Measurements from ENCODE around the gene VPS4B. TPM values are rescaled to one million over a fixed set of nuclear protein-coding genes. Genes with fewer than 3 reads are reported as not detected.

Gene VPS4B
- 93.3 TPM for total RNA-seq
- polyA plus RNA-seq = 10 to 100 TPM; 54.2 to 72.4 (median 64.0) TPM

- ATAC-seq (ENCODE audit: low read depth in 2 of 2) = peak; percentile 94 to 96
- Histone ChIP-seq H3K27me3 (ENCODE audit: control insufficient read depth, insufficient read depth, low read length) (no peaks in the 10 kb centered on the region), H3K27ac (ENCODE audit: insufficient read depth, low read length, poor library complexity, severe bottlenecking) (peak within 1 kb of the TSS; percentile 96), H3K36me3 (ENCODE audit: control insufficient read depth, insufficient read depth, low read length) (peaks cover 9% of the 10 kb centered on the region), H3K9me3 (ENCODE audit: control insufficient read depth in 2 of 2, low read length in 2 of 2) (no peaks in the 10 kb centered on the region), H3K4me1 (ENCODE audit: control insufficient read depth, insufficient read depth, low read length, poor library complexity, severe bottlenecking) (peaks cover 19% of the 10 kb centered on the region), H3K4me3 (ENCODE audit: low read depth, low read length) (peak within 1 kb of the TSS; percentile 90)
- Mint-ChIP-seq H3K36me3 (peaks cover 5% of the 10 kb centered on the region), H3K4me3 (peak within 1 kb of the TSS in 3 of 4 donors; percentile 92 to 99 (median 97)), H3K9me3 (no peaks in the 10 kb centered on the region), H3K27ac (peak within 1 kb of the TSS; percentile 98 to 100 (median 99)), H3K4me1 (peaks cover 22 to 38% (median 27%) of the 10 kb centered on the region in 4 donors), H3K27me3 (peaks cover 3% of the 10 kb centered on the region)
- DNase-seq = peak; percentile 100
Observed at GRCh38 chr18:63422087-63422863, at the start of gene VPS4B. VPS4B (minus strand) TSS chr18:63422476; CDS start chr18:63422259, 217 bp downstream.

GRCh38 chr18:63470751-63471150 lies 48.5 kb upstream of the VPS4B start:
- DNase-seq = no peak
- peaks cover 6% of the 10 kb centered on the region for H3K27me3 ChIP-seq (ENCODE audit: control insufficient read depth, insufficient read depth, low read length)
- Mint-ChIP-seq H3K4me1 (no peaks in the 10 kb centered on the region), H3K27ac (no peak overlapping the region), H3K4me3 (no peak overlapping the region), H3K27me3 (peaks cover 25% of the 10 kb centered on the region), H3K36me3 (no peaks in the 10 kb centered on the region), H3K9me3 (no peaks in the 10 kb centered on the region)
- no peaks in the 10 kb centered on the region for H3K36me3 ChIP-seq (ENCODE audit: control insufficient read depth, insufficient read depth, low read length)
- no peaks in the 10 kb centered on the region for H3K9me3 ChIP-seq (ENCODE audit: control insufficient read depth in 2 of 2, low read length in 2 of 2)
- no peak overlapping the region for H3K27ac ChIP-seq (ENCODE audit: insufficient read depth, low read length, poor library complexity, severe bottlenecking)
- no peak for ATAC-seq (ENCODE audit: low read depth in 2 of 2)
- H3K4me3 ChIP-seq (ENCODE audit: low read depth, low read length) = no peak overlapping the region
- H3K4me1 ChIP-seq (ENCODE audit: control insufficient read depth, insufficient read depth, low read length, poor library complexity, severe bottlenecking) = no peaks in the 10 kb centered on the region

- Mint-ChIP-seq H3K27me3 (peaks cover 45% of the 10 kb centered on the region), H3K27ac (no peak overlapping the region), H3K4me1 (no peaks in the 10 kb centered on the region), H3K36me3 (no peaks in the 10 kb centered on the region), H3K9me3 (no peaks in the 10 kb centered on the region), H3K4me3 (no peak overlapping the region)
- peaks cover 16% of the 10 kb centered on the region for H3K27me3 ChIP-seq (ENCODE audit: control insufficient read depth, insufficient read depth, low read length)
- H3K4me1 ChIP-seq (ENCODE audit: control insufficient read depth, insufficient read depth, low read length, poor library complexity, severe bottlenecking) = no peaks in the 10 kb centered on the region
- H3K9me3 ChIP-seq (ENCODE audit: control insufficient read depth in 2 of 2, low read length in 2 of 2) = no peaks in the 10 kb centered on the region
- H3K4me3 ChIP-seq (ENCODE audit: low read depth, low read length) = no peak overlapping the region
- DNase-seq (no peak), ATAC-seq (ENCODE audit: low read depth in 2 of 2) (no peak)
- H3K36me3 ChIP-seq (ENCODE audit: control insufficient read depth, insufficient read depth, low read length) = no peaks in the 10 kb centered on the region
- H3K27ac ChIP-seq (ENCODE audit: insufficient read depth, low read length, poor library complexity, severe bottlenecking) = no peak overlapping the region
Observed at GRCh38 chr18:63468575-63468974, 46.3 kb upstream of the VPS4B start.

- H3K4me3 Mint-ChIP-seq = no peak overlapping the region
- H3K9me3 Mint-ChIP-seq = no peaks in the 10 kb centered on the region
- H3K27me3 ChIP-seq (ENCODE audit: control insufficient read depth, insufficient read depth, low read length) = peaks cover 18% of the 10 kb centered on the region
- H3K36me3 ChIP-seq (ENCODE audit: control insufficient read depth, insufficient read depth, low read length) = no peaks in the 10 kb centered on the region
- H3K27ac Mint-ChIP-seq = no peak overlapping the region
- no peak overlapping the region for H3K27ac ChIP-seq (ENCODE audit: insufficient read depth, low read length, poor library complexity, severe bottlenecking)
- H3K4me1 ChIP-seq (ENCODE audit: control insufficient read depth, insufficient read depth, low read length, poor library complexity, severe bottlenecking) = no peaks in the 10 kb centered on the region
- H3K27me3 Mint-ChIP-seq = peaks cover 53% of the 10 kb centered on the region
- H3K36me3 Mint-ChIP-seq = no peaks in the 10 kb centered on the region
- H3K4me3 ChIP-seq (ENCODE audit: low read depth, low read length) = no peak overlapping the region
- no peaks in the 10 kb centered on the region for H3K9me3 ChIP-seq (ENCODE audit: control insufficient read depth in 2 of 2, low read length in 2 of 2)
- ATAC-seq (ENCODE audit: low read depth in 2 of 2) (no peak), DNase-seq (no peak)
- no peaks in the 10 kb centered on the region for H3K4me1 Mint-ChIP-seq
Observed at GRCh38 chr18:63467699-63468098, 45.4 kb upstream of the VPS4B start.

- Mint-ChIP-seq H3K4me3 (no peak overlapping the region), H3K27ac (no peak overlapping the region), H3K36me3 (no peaks in the 10 kb centered on the region), H3K27me3 (peaks cover 69% of the 10 kb centered on the region), H3K4me1 (no peaks in the 10 kb centered on the region), H3K9me3 (peaks cover 0 to 3% (median 0%) of the 10 kb centered on the region in 7 donors)
- no peaks in the 10 kb centered on the region for H3K9me3 ChIP-seq (ENCODE audit: control insufficient read depth in 2 of 2, low read length in 2 of 2)
- no peak overlapping the region for H3K4me3 ChIP-seq (ENCODE audit: low read depth, low read length)
- H3K4me1 ChIP-seq (ENCODE audit: control insufficient read depth, insufficient read depth, low read length, poor library complexity, severe bottlenecking) = no peaks in the 10 kb centered on the region
- no peak overlapping the region for H3K27ac ChIP-seq (ENCODE audit: insufficient read depth, low read length, poor library complexity, severe bottlenecking)
- DNase-seq (no peak), ATAC-seq (ENCODE audit: low read depth in 2 of 2) (no peak)
- peaks cover 21% of the 10 kb centered on the region for H3K27me3 ChIP-seq (ENCODE audit: control insufficient read depth, insufficient read depth, low read length)
- H3K36me3 ChIP-seq (ENCODE audit: control insufficient read depth, insufficient read depth, low read length) = no peaks in the 10 kb centered on the region
Observed at GRCh38 chr18:63465059-63465458, 42.8 kb upstream of the VPS4B start.

- Histone ChIP-seq H3K4me3 (ENCODE audit: low read depth, low read length) (no peak overlapping the region), H3K27me3 (ENCODE audit: control insufficient read depth, insufficient read depth, low read length) (peaks cover 21% of the 10 kb centered on the region), H3K9me3 (ENCODE audit: control insufficient read depth in 2 of 2, low read length in 2 of 2) (no peaks in the 10 kb centered on the region), H3K4me1 (ENCODE audit: control insufficient read depth, insufficient read depth, low read length, poor library complexity, severe bottlenecking) (no peaks in the 10 kb centered on the region), H3K36me3 (ENCODE audit: control insufficient read depth, insufficient read depth, low read length) (no peaks in the 10 kb centered on the region), H3K27ac (ENCODE audit: insufficient read depth, low read length, poor library complexity, severe bottlenecking) (no peak overlapping the region)
- Mint-ChIP-seq H3K36me3 (no peaks in the 10 kb centered on the region), H3K27me3 (peaks cover 69% of the 10 kb centered on the region), H3K4me1 (no peaks in the 10 kb centered on the region), H3K4me3 (no peak overlapping the region), H3K27ac (no peak overlapping the region), H3K9me3 (peaks cover 0 to 3% (median 0%) of the 10 kb centered on the region in 7 donors)
- DNase-seq (no peak), ATAC-seq (ENCODE audit: low read depth in 2 of 2) (no peak)
Observed at GRCh38 chr18:63464434-63464833, 42.2 kb upstream of the VPS4B start.

GRCh38 chr18:63460414-63460813 lies 38.1 kb upstream of the VPS4B start:
- H3K27ac ChIP-seq (ENCODE audit: insufficient read depth, low read length, poor library complexity, severe bottlenecking) = no peak overlapping the region
- Mint-ChIP-seq H3K4me1 (no peaks in the 10 kb centered on the region), H3K27me3 (peaks cover 46% of the 10 kb centered on the region), H3K9me3 (peaks cover 0 to 3% (median 0%) of the 10 kb centered on the region in 7 donors), H3K36me3 (no peaks in the 10 kb centered on the region), H3K4me3 (no peak overlapping the region), H3K27ac (no peak overlapping the region)
- no peaks in the 10 kb centered on the region for H3K9me3 ChIP-seq (ENCODE audit: control insufficient read depth in 2 of 2, low read length in 2 of 2)
- no peak for DNase-seq
- H3K4me1 ChIP-seq (ENCODE audit: control insufficient read depth, insufficient read depth, low read length, poor library complexity, severe bottlenecking) = no peaks in the 10 kb centered on the region
- H3K27me3 ChIP-seq (ENCODE audit: control insufficient read depth, insufficient read depth, low read length) = peaks cover 18% of the 10 kb centered on the region
- no peaks in the 10 kb centered on the region for H3K36me3 ChIP-seq (ENCODE audit: control insufficient read depth, insufficient read depth, low read length)
- no peak overlapping the region for H3K4me3 ChIP-seq (ENCODE audit: low read depth, low read length)
- ATAC-seq (ENCODE audit: low read depth in 2 of 2) = no peak

GRCh38 chr18:63457977-63458376 lies 35.7 kb upstream of the VPS4B start:
- no peak overlapping the region for H3K4me3 Mint-ChIP-seq
- peaks cover 0 to 3% (median 0%) of the 10 kb centered on the region in 7 donors for H3K9me3 Mint-ChIP-seq
- Histone ChIP-seq H3K4me1 (ENCODE audit: control insufficient read depth, insufficient read depth, low read length, poor library complexity, severe bottlenecking) (no peaks in the 10 kb centered on the region), H3K27ac (ENCODE audit: insufficient read depth, low read length, poor library complexity, severe bottlenecking) (no peak overlapping the region), H3K27me3 (ENCODE audit: control insufficient read depth, insufficient read depth, low read length) (peaks cover 3% of the 10 kb centered on the region), H3K9me3 (ENCODE audit: control insufficient read depth in 2 of 2, low read length in 2 of 2) (no peaks in the 10 kb centered on the region), H3K36me3 (ENCODE audit: control insufficient read depth, insufficient read depth, low read length) (no peaks in the 10 kb centered on the region), H3K4me3 (ENCODE audit: low read depth, low read length) (no peak overlapping the region)
- DNase-seq (no peak), ATAC-seq (ENCODE audit: low read depth in 2 of 2) (no peak)
- no peaks in the 10 kb centered on the region for H3K4me1 Mint-ChIP-seq
- no peak overlapping the region for H3K27ac Mint-ChIP-seq
- peaks cover 25% of the 10 kb centered on the region for H3K27me3 Mint-ChIP-seq
- H3K36me3 Mint-ChIP-seq = no peaks in the 10 kb centered on the region

Data from CD4-positive, CD25-positive, alpha-beta regulatory T cell (primary cell).